NCI-H82 treated with DMSO at 0.1 percent for 48 hours (cell line): ENCODE data around the gene GNAT2.

Experiments used
- DNase-seq: peaks from one replicate; lab custom pipeline; 2025; ENCODE audit not compliant: unreplicated experiment; lab: John Stamatoyannopoulos, UW

Gene GNAT2

DNA sequence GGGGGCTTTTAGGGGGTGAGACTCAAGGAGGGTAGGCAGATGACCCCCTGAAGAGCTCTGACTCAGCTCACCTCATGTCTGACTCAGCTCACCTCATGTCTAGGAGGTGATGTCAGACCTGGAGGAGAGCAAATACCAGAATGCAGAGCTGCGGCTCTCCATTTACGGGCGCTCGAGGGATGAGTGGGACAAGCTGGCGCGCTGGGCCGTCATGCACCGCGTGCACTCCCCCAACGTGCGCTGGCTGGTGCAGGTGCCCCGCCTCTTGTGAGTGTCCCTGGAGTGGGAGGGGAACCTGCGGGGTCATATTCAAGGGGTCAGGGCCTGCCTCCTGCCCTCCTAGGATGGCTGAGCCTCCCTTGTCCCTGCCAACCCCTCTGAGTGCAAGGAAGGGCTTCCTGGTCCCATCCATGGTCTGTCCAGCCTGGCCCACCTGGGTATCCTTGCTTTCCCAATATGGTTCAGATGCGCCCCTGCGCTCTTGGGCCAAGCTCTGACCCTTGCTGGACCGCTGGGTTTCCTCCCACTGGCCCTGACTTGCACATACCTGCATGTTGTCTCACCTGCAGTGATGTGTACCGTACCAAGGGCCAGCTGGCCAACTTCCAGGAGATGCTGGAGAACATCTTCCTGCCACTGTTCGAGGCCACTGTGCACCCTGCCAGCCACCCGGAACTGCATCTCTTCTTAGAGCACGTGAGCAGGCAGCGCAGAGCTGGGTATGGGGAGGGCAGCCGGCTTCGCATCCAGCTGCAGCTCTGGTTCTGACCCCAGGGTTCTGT is 9.3 kb upstream of the GNAT2 start:
- DNase-seq = no peak

DNA sequence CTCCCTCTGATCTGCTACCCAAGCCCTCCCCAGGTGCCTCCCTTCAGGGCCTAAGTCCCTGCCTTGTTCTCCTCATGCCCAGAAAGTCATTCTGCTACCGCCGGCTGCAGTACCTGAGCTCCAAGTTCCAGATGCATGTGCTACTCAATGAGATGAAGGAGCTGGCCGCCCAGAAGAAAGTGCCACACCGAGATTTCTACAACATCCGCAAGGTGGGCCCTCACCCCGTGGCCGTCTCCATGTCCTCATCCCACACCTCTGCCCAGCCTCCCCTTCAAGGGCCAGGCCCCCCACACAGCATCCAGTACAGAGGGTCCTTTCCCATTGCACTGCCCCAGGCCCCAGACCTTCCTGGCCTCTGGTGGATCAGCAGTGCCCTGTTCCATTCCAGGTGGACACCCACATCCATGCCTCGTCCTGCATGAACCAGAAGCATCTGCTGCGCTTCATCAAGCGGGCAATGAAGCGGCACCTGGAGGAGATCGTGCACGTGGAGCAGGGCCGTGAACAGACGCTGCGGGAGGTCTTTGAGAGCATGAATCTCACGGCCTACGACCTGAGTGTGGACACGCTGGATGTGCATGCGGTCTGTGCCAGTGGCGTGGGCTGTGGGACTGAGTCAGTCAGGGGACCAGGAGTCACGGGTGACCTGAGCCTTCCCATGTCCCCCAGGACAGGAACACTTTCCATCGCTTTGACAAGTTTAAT is 8.4 kb upstream of the GNAT2 start:
- no peak for DNase-seq

- no peak for DNase-seq
These were observed 7.4 kb upstream of the GNAT2 start for GRCh38 chr1:109626682-109627408.

- DNase-seq = no peak
These were observed 6.5 kb upstream of the GNAT2 start for GRCh38 chr1:109625601-109626560.

DNA sequence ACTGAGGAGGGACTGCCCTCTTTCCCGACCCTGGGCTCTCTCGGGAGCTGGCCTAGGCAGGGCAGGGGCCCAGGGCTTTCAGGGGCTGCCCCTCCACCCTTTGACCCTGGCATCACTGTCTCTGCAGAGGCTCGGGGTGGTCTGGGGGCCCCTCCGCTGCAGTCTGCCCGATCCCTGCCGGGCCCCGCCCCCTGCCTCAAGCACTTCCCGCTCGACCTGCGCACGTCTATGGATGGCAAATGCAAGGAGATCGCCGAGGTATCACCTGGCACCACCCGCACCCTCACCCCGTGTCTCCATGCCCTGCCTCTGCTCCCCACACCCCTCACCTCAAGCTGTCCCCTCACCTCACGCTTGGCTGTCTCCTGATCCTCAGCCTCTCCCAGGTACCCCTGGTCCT is 5.8 kb upstream of the GNAT2 start:
- DNase-seq = no peak

GRCh38 chr1:109624201-109625010 is 5.0 kb upstream of the GNAT2 start:
- DNase-seq = no peak

DNA sequence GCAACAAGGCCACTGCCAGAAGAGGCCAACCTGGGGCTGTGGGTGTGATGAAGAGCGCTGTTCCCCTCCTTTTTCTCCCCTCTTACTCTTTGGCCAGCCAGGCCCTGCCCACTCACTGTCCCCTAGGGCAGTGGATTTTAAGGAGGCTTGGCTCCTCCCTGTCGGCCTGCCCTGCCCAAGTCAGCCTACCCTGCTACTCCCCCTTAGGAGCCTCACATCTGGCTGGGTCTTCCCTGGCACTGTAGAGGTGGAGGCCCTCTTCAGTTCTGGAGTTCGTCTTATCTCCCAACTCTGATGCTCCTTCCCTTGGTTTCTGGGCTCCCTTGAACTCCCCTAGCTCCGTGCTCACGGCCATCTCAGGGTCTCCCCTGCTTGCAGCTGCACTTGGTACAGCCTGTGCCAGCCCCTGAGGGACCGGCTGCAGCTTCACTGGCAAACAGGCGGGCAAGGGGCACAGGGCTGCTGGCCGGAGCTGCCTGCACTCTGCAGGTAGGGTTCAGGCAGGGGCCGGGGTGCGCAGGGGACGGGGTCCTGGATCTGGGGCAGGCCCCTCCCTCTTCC is 4.3 kb upstream of the GNAT2 start:
- no peak for DNase-seq

- DNase-seq = no peak
These were observed 3.5 kb upstream of the GNAT2 start for GRCh38 chr1:109622895-109623294.

DNA sequence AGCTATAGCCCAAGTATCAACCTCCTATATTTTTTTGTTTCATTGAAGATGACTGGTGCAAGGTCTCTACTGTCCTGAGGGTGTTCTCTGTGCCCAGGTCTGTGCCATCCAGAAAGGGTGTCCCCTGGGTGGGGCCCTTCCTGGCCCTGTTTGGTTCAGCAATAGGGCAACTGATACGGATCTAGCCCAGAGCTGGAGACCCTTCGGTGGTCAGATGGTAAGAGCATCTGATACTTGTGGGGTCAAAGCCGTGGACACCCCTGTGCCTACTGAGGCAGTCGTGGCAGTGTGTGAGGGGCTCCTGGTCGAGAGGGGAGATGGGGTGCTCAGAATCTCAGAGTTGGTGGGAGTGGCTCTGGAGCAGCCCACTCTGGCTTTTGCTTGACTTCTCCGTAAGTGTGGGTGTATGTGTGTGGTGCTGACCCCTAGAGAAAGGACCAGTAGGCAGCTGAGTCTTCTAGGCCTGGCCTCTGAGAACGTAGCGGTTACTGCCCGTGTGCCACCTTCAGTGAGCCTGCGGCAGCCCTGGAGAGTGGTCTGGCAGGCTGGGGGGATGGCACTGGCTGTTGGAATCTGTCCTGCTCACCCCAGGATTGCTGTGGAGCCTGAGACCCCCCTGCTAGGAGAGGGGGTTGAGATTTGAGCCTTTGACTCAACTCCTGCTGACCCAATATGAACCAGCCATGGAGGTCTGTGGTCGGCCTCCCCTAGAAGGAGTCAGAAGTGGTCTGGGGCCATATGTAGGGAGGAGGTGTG is 2.9 kb upstream of the GNAT2 start:
- no peak for DNase-seq

- DNase-seq = no peak
These were observed 2.1 kb upstream of the GNAT2 start for GRCh38 chr1:109621379-109622136.

DNA sequence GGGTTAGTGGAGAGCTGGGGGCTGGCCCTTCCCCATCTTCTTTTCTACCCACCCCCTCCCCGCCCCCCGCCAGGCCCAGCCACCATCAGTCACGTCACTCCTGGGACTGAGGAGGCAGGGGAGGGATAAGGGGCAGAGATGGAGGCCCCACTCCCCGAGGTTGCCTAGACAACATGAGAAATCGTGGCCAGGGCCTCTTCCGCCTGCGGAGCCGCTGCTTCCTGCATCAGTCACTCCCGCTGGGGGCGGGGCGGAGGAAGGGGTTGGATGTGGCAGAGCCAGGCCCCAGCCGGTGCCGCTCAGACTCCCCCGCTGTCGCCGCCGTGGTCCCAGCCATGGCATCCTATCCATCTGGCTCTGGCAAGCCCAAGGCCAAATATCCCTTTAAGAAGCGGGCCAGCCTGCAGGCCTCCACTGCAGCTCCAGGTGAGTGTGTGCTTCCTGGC is 1.4 kb upstream of the GNAT2 start:
- DNase-seq = peak; percentile 68

DNA sequence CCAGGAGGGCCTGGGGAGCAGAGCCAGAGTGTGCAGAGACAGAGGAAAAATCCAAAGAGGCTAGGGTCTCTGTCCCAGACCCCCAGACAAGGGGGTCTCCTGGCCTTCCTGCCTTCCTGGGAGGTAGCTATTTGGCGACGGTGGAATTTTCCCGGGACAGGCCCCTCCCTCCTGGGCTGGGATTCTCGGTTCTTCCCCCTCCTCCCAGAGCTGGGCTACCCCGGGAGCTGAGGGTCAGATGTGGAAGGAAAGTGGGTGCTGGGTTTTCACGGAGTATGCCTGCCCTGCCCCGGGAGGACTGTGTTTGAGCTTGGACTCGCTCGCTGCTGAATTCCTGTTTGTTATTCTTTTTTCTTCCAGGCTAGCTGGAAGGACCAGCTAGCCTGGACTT is 980 bp upstream of the GNAT2 start:
- no peak for DNase-seq

DNA sequence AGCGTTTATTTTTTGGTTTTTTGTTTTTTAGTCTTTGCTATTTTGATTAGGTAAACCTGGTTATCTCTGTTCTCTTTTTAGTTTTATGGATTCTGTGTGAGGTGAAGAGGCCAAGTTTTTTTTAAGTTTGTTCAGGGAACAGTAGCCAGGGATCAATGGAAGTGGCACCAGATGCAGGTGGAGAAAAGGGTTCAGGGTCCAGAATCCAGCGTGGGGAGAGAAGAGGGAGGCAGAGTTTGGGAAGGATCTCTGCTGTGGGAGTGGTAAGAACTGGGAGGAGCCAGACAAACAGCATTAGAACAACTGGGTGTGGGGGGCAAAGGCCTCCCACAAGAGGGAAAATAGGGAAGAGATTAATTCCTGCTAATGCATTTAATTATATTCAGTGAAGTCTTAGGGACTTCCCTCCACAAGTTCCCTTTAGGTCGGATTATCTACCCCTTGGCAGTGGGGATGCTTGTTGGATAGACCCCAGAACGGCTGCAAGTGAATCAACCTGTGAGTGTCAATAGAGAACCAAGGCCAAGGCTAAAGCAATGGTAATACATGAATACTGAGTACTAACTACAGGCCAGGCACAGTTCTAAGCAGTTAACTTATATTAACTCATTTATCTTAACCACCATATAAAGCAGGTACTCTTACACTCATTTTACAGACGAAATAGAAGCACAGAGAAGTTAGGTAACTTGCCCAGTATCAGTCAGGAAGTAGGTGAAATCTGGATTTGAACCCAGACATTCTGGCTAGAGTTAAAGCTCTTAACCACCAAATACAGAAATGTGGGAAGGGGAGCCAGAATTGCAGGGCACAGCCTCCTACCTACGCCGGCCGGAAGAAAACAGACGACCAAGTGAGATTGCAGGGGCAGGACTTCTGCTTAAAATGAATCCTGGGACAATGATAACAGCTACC is 498 bp downstream of the GNAT2 start:
- peak; percentile 86 for DNase-seq

DNA sequence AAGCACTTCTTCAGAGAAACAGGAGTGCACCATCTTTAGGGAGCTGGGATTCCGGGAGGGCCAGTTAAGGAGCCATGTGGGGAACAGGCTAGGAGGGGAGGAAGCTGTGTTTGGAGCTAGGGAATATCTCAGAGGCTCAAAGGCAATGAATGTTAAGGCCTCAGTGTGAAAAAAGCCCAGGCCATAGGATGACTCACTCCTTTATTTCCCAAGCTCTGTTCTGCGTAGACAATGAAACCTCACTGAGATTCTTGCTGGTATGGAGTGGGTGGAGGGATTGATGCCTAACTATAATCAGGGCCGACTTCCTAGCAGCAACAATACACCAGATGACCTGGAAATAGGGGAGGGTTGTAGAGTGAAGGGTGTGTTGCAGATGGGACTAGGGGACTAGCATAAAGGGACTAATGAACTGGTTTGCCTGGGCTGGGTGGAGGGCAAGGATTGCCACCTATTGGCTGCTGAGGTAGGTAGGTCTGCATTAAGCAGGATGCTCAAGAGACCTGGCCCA is 2.1 kb downstream of the GNAT2 start:
- no peak for DNase-seq

DNA sequence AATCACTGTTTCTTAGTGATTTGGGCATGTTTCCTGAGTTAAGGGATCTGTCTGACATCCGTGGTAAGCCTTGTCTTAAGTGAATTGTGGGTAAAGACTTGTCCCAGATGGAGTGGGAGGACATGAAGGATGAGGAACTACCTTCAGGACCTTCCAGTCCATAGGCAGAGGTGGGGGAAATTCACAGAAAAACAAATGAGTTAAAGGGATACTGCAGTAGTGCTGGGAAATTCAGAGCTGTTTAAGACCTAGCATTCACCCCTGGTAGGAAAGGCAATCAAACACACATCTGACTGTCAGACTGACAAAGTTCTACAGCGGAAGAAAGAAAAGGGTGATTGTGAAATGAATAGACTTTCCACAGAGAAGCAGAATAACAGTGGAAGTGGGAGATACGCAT is 3.0 kb downstream of the GNAT2 start:
- DNase-seq = no peak

- no peak for DNase-seq
These were observed 3.5 kb downstream of the GNAT2 start for GRCh38 chr1:109615879-109616278.
